Activated naive CD8-positive, alpha-beta T cell (primary cell): Measurements from ENCODE around the gene TAS2R60.
"Not testable (repeated sequence)": the region's sequence is repeated elsewhere in the genome, so short reads cannot be mapped to it uniquely, and the experiment has no call there.

Experiments
- H3K27ac Mint-ChIP-seq: one replicate; pipeline ENCODE4 v1.8.0; 2021; ENCODE audit warnings: mixed read lengths
- H3K27me3 Mint-ChIP-seq: one replicate; pipeline ENCODE4 v1.8.0; 2021; ENCODE audit warnings: mixed read lengths
- H3K36me3 Mint-ChIP-seq: one replicate; pipeline ENCODE4 v1.8.0; 2021; ENCODE audit warnings: mixed read lengths
- H3K4me1 Mint-ChIP-seq: one replicate; pipeline ENCODE4 v1.8.0; 2021; ENCODE audit warnings: low read depth, mixed read lengths
- H3K4me3 Mint-ChIP-seq: one replicate; pipeline ENCODE4 v1.8.0; 2021; ENCODE audit warnings: mild to moderate bottlenecking, mixed read lengths
- H3K9me3 Mint-ChIP-seq: one replicate; pipeline ENCODE4 v1.8.0; 2021; ENCODE audit warnings: low read depth, mixed read lengths

The TAS2R60 gene

GRCh38 chr7:143463957-143464356, 20.7 kb downstream of the TAS2R60 start:
- peaks cover 29% of the 10 kb centered on the region for H3K36me3 Mint-ChIP-seq
- no peak overlapping the region for H3K27ac Mint-ChIP-seq
- H3K4me3 Mint-ChIP-seq: no peak overlapping the region
- H3K4me1 Mint-ChIP-seq: peaks cover 9% of the 10 kb centered on the region
- H3K9me3 Mint-ChIP-seq: no peaks in the 10 kb centered on the region
- H3K27me3 Mint-ChIP-seq: no peaks in the 10 kb centered on the region

- H3K27ac Mint-ChIP-seq: no peak overlapping the region
- H3K9me3 Mint-ChIP-seq: peaks cover 5% of the 10 kb centered on the region
- H3K36me3 Mint-ChIP-seq: peaks cover 29% of the 10 kb centered on the region
- H3K4me3 Mint-ChIP-seq: no peak overlapping the region
- H3K4me1 Mint-ChIP-seq: peaks cover 7% of the 10 kb centered on the region
- no peaks in the 10 kb centered on the region for H3K27me3 Mint-ChIP-seq
Observed at GRCh38 chr7:143467724-143468123, 24.5 kb downstream of the TAS2R60 start.

GRCh38 chr7:143472071-143472689, 28.9 kb downstream of the TAS2R60 start:
- H3K27ac Mint-ChIP-seq, H3K4me1 Mint-ChIP-seq, H3K4me3 Mint-ChIP-seq, H3K27me3 Mint-ChIP-seq, H3K9me3 Mint-ChIP-seq: not testable (repeated sequence)
- peaks cover 17% of the 10 kb centered on the region for H3K36me3 Mint-ChIP-seq

GRCh38 chr7:143477501-143478150, 34.4 kb downstream of the TAS2R60 start, which contains the start of gene TAS2R41:
Gene TAS2R41, plus strand, starts transcription at chr7:143477873. Its CDS starts 0 bp downstream, at chr7:143477873.
- no peak within 1 kb of the TSS for H3K27ac Mint-ChIP-seq
- H3K36me3 Mint-ChIP-seq: no peaks in the 10 kb centered on the region
- H3K4me3 Mint-ChIP-seq: no peak within 1 kb of the TSS
- H3K27me3 Mint-ChIP-seq: no peaks in the 10 kb centered on the region
- H3K4me1 Mint-ChIP-seq: peaks cover 27% of the 10 kb centered on the region
- H3K9me3 Mint-ChIP-seq: no peaks in the 10 kb centered on the region

- Mint-ChIP-seq H3K27me3 (no peaks in the 10 kb centered on the region), H3K4me3 (no peak overlapping the region), H3K27ac (no peak overlapping the region), H3K36me3 (no peaks in the 10 kb centered on the region), H3K4me1 (peaks cover 27% of the 10 kb centered on the region), H3K9me3 (no peaks in the 10 kb centered on the region)
Observed at GRCh38 chr7:143479055-143479766, 36.0 kb downstream of the TAS2R60 start.

- H3K27me3 Mint-ChIP-seq: no peaks in the 10 kb centered on the region
- no peak overlapping the region for H3K4me3 Mint-ChIP-seq
- no peaks in the 10 kb centered on the region for H3K9me3 Mint-ChIP-seq
- no peaks in the 10 kb centered on the region for H3K36me3 Mint-ChIP-seq
- peaks cover 27% of the 10 kb centered on the region for H3K4me1 Mint-ChIP-seq
- H3K27ac Mint-ChIP-seq: no peak overlapping the region
Observed at GRCh38 chr7:143480501-143480900, 37.2 kb downstream of the TAS2R60 start.

GRCh38 chr7:143484119-143484518, 40.9 kb downstream of the TAS2R60 start:
- Mint-ChIP-seq H3K27ac (no peak overlapping the region), H3K27me3 (no peaks in the 10 kb centered on the region), H3K36me3 (peaks cover 4% of the 10 kb centered on the region), H3K4me3 (no peak overlapping the region), H3K9me3 (no peaks in the 10 kb centered on the region), H3K4me1 (peaks cover 24% of the 10 kb centered on the region)

GRCh38 chr7:143485094-143485493, 41.8 kb downstream of the TAS2R60 start:
- Mint-ChIP-seq H3K4me3 (no peak overlapping the region), H3K36me3 (peaks cover 6% of the 10 kb centered on the region), H3K9me3 (no peaks in the 10 kb centered on the region), H3K27me3 (no peaks in the 10 kb centered on the region), H3K27ac (no peak overlapping the region), H3K4me1 (peaks cover 22% of the 10 kb centered on the region)

- H3K36me3 Mint-ChIP-seq: peaks cover 6% of the 10 kb centered on the region
- H3K27me3 Mint-ChIP-seq: no peaks in the 10 kb centered on the region
- no peak overlapping the region for H3K4me3 Mint-ChIP-seq
- H3K27ac Mint-ChIP-seq: no peak overlapping the region
- H3K4me1 Mint-ChIP-seq: peaks cover 18% of the 10 kb centered on the region
- no peaks in the 10 kb centered on the region for H3K9me3 Mint-ChIP-seq
Observed at GRCh38 chr7:143485500-143485899, 42.2 kb downstream of the TAS2R60 start.

- peaks cover 11% of the 10 kb centered on the region for H3K4me1 Mint-ChIP-seq
- H3K4me3 Mint-ChIP-seq, H3K9me3 Mint-ChIP-seq, H3K27ac Mint-ChIP-seq, H3K27me3 Mint-ChIP-seq, H3K36me3 Mint-ChIP-seq: not testable (repeated sequence)
Observed at GRCh38 chr7:143486266-143486665, 43.0 kb downstream of the TAS2R60 start.

GRCh38 chr7:143487061-143487460, 43.8 kb downstream of the TAS2R60 start:
- H3K27ac Mint-ChIP-seq: no peak overlapping the region

GRCh38 chr7:143487566-143487965, 44.3 kb downstream of the TAS2R60 start:
- Mint-ChIP-seq H3K9me3 (no peaks in the 10 kb centered on the region), H3K4me1 (peaks cover 12% of the 10 kb centered on the region), H3K36me3 (peaks cover 11% of the 10 kb centered on the region), H3K27ac (no peak overlapping the region), H3K27me3 (no peaks in the 10 kb centered on the region), H3K4me3 (no peak overlapping the region)

More at GRCh38 chr7:143487061-143487460, 43.8 kb downstream of the TAS2R60 start:
- Mint-ChIP-seq H3K27me3 (no peaks in the 10 kb centered on the region), H3K36me3 (peaks cover 8% of the 10 kb centered on the region), H3K4me1 (peaks cover 7% of the 10 kb centered on the region), H3K9me3 (no peaks in the 10 kb centered on the region), H3K4me3 (no peak overlapping the region)

GRCh38 chr7:143490717-143491306, 47.6 kb downstream of the TAS2R60 start:
- Mint-ChIP-seq H3K27ac (no peak overlapping the region), H3K27me3 (no peaks in the 10 kb centered on the region), H3K4me3 (no peak overlapping the region), H3K9me3 (no peaks in the 10 kb centered on the region), H3K4me1 (peaks cover 22% of the 10 kb centered on the region), H3K36me3 (peaks cover 26% of the 10 kb centered on the region)

GRCh38 chr7:143492043-143492471, 48.8 kb downstream of the TAS2R60 start:
- H3K4me3 Mint-ChIP-seq: no peak overlapping the region
- H3K27ac Mint-ChIP-seq: no peak overlapping the region
- no peaks in the 10 kb centered on the region for H3K9me3 Mint-ChIP-seq
- peaks cover 33% of the 10 kb centered on the region for H3K36me3 Mint-ChIP-seq
- no peaks in the 10 kb centered on the region for H3K27me3 Mint-ChIP-seq
- H3K4me1 Mint-ChIP-seq: peaks cover 20% of the 10 kb centered on the region
